ENCODE data around the gene PGD. TPM values are rescaled to one million over a fixed set of nuclear protein-coding genes. Genes with fewer than 3 reads are reported as not detected.

Gene PGD
- total RNA-seq, 1 donor from 2014 or later, result 100 TPM

DNA sequence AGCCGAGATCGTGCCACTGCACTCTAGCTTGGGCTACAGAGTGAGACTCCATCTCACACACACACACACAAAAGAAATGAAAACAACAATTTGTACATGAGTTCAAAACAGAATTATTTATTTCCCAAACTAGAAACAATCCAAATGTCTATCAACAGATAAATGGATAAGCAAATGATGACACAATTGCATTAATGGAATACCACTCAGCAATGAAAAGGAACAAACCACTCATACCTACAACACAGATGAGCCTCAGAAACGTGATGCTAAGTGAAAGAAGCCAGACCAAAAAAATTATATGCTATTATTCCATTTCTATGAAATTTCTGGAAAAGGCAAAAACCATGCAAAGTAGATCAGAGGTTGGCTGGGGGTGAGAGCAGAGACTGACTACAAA lies 2.0 kb upstream of the PGD start:
- H3K27ac ChIP-seq, result no peak overlapping the region
- no peak overlapping the region for H3K4me3 ChIP-seq
- TF ChIP-seq POLR2AphosphoS5 (IDR thresholded peaks at IDR 0.05; ENCODE audit: insufficient read depth in 1 of 2, low read depth in 1 of 2) (no peak), POLR2A (IDR thresholded peaks at IDR 0.05) (no peak), CTCF (IDR thresholded peaks at IDR 0.05) (no peak)
- no peaks in the 10 kb centered on the region for H3K36me3 ChIP-seq
- peaks cover 27% of the 10 kb centered on the region for H3K4me1 ChIP-seq
- no peak for DNase-seq (ENCODE audit: extremely low spot score in 2 of 2)
- no peaks in the 10 kb centered on the region for H3K27me3 ChIP-seq
- intact Hi-C loops (cut with DNase I), result no loop called here
- no peaks in the 10 kb centered on the region for H3K9me3 ChIP-seq

- no peaks in the 10 kb centered on the region for H3K9me3 ChIP-seq
These were observed 558 bp upstream of the PGD start for GRCh38 chr1:10398278-10398733.

GRCh38 chr1:10399444-10399941 lies 629 bp downstream of the PGD start:
- Histone ChIP-seq H3K9me3 (no peaks in the 10 kb centered on the region), H3K36me3 (peaks cover 0 to 22% of the 10 kb centered on the region in 2 donors), H3K27me3 (no peaks in the 10 kb centered on the region), H3K4me3 (peak overlapping the region; percentile 80 to 93), H3K27ac (peak overlapping the region; percentile 83), H3K4me1 (peaks cover 27% of the 10 kb centered on the region)
- intact Hi-C loops (cut with DNase I), result no loop called here
- no peak for DNase-seq (ENCODE audit: extremely low spot score in 2 of 2)
- TF ChIP-seq CTCF (IDR thresholded peaks at IDR 0.05), result no peak
- no peak for TF ChIP-seq POLR2A (IDR thresholded peaks at IDR 0.05)
- no peak for TF ChIP-seq POLR2AphosphoS5 (IDR thresholded peaks at IDR 0.05; ENCODE audit: insufficient read depth in 1 of 2, low read depth in 1 of 2)

More at GRCh38 chr1:10398278-10398733, 558 bp upstream of the PGD start:
- H3K4me3 ChIP-seq, result peak overlapping the region; percentile 80 to 93
- peaks cover 0 to 10% of the 10 kb centered on the region in 2 donors for H3K36me3 ChIP-seq
- intact Hi-C loops (cut with DNase I), result no loop called here
- peaks cover 27% of the 10 kb centered on the region for H3K4me1 ChIP-seq
- no peaks in the 10 kb centered on the region for H3K27me3 ChIP-seq
- H3K27ac ChIP-seq, result peak overlapping the region; percentile 83
- DNase-seq (ENCODE audit: extremely low spot score in 2 of 2), result no peak
- no peak for TF ChIP-seq POLR2A (IDR thresholded peaks at IDR 0.05)
- no peak for TF ChIP-seq POLR2AphosphoS5 (IDR thresholded peaks at IDR 0.05; ENCODE audit: insufficient read depth in 1 of 2, low read depth in 1 of 2)
- TF ChIP-seq CTCF (IDR thresholded peaks at IDR 0.05), result no peak

GRCh38 chr1:10400013-10400412 lies 1.1 kb downstream of the PGD start:
- Histone ChIP-seq H3K4me1 (peaks cover 27% of the 10 kb centered on the region), H3K27me3 (no peaks in the 10 kb centered on the region), H3K27ac (peak overlapping the region; percentile 83), H3K9me3 (no peaks in the 10 kb centered on the region), H3K36me3 (peaks cover 0 to 27% of the 10 kb centered on the region in 2 donors), H3K4me3 (peak overlapping the region; percentile 80 to 93)
- no peak for DNase-seq (ENCODE audit: extremely low spot score in 2 of 2)
- intact Hi-C loops (cut with DNase I), result no loop called here
- TF ChIP-seq POLR2AphosphoS5 (IDR thresholded peaks at IDR 0.05; ENCODE audit: insufficient read depth in 1 of 2, low read depth in 1 of 2) (no peak), CTCF (IDR thresholded peaks at IDR 0.05) (no peak), POLR2A (IDR thresholded peaks at IDR 0.05) (no peak)

DNA sequence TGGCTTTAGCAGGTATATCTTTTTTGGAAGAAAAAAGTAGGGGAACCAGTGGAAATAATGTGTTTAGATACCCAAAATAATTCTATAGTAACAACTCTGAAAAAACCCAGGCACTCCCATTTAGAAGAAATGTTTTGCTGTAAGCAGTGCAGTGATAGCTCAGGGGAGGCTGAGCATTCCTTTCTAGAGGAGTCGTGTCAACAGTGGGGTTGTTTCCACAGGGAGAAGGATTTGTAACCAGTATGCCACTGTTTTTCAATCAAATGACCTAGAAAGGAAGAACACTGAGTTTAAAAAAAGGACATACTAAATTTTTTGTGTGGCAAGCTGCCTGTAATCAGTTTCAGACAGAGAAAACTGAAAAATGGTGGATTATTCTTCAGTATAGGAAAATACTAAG lies 2.4 kb downstream of the PGD start:
- Histone ChIP-seq H3K9me3 (no peaks in the 10 kb centered on the region), H3K36me3 (peaks cover 0 to 39% of the 10 kb centered on the region in 2 donors), H3K27ac (no peak overlapping the region), H3K4me3 (no peak overlapping the region), H3K4me1 (peaks cover 27% of the 10 kb centered on the region), H3K27me3 (no peaks in the 10 kb centered on the region)
- intact Hi-C loops (cut with DNase I), result no loop called here
- TF ChIP-seq POLR2A (IDR thresholded peaks at IDR 0.05) (no peak), POLR2AphosphoS5 (IDR thresholded peaks at IDR 0.05; ENCODE audit: insufficient read depth in 1 of 2, low read depth in 1 of 2) (no peak), CTCF (IDR thresholded peaks at IDR 0.05) (no peak)
- DNase-seq (ENCODE audit: extremely low spot score in 2 of 2), result no peak

Measured in vagina (tissue), 2 donors.